ENCODE data around the gene SSBP3.

The SSBP3 gene

GRCh38 chr1:54404939-54405897 lies 976 bp downstream of the SSBP3 start:
- H4K20me1 ChIP-seq (ENCODE audit: low read depth, low read length), result no peaks in the 10 kb centered on the region; the same call in 1 of the 2 replicates
- no peaks in the 10 kb centered on the region for H3K9me2 ChIP-seq (replicated peaks; ENCODE audit: insufficient read depth, low read length)
- H3K27ac ChIP-seq (ENCODE audit: low read depth, low read length), result no peak overlapping the region
- no peak overlapping the region; the same call in 1 of the 2 replicates for H3K9ac ChIP-seq (ENCODE audit: low read length)
- H2AFZ ChIP-seq (ENCODE audit: low read depth, low read length, severe bottlenecking), result no peak overlapping the region
- H3F3A ChIP-seq (ENCODE audit: insufficient read depth), result 0 out of 2 replicates have a peak, but pooled peaks cover 8% of the 10 kb centered on the region
- no peaks in the 10 kb centered on the region for H3K36me3 ChIP-seq (ENCODE audit: low read length)
- H3K9me3 ChIP-seq (ENCODE audit: insufficient read depth, low read length), result no peaks in the 10 kb centered on the region
- H3K27me3 ChIP-seq (ENCODE audit: low read length), result no peaks in the 10 kb centered on the region
- peak overlapping the region; percentile 45 for H3K4me2 ChIP-seq (ENCODE audit: low read depth, low read length, poor library complexity, severe bottlenecking)
- H3K4me3 ChIP-seq (ENCODE audit: insufficient read depth, low read length, poor library complexity, severe bottlenecking), result peak overlapping the region; percentile 55
- no peaks in the 10 kb centered on the region for H3K79me2 ChIP-seq (ENCODE audit: insufficient read depth, low read length)
- no peak for TF ChIP-seq EZH2phosphoT487 (conservative IDR thresholded peaks at IDR 0.05; ENCODE audit: low read length)
- TF ChIP-seq, protein P1, sequence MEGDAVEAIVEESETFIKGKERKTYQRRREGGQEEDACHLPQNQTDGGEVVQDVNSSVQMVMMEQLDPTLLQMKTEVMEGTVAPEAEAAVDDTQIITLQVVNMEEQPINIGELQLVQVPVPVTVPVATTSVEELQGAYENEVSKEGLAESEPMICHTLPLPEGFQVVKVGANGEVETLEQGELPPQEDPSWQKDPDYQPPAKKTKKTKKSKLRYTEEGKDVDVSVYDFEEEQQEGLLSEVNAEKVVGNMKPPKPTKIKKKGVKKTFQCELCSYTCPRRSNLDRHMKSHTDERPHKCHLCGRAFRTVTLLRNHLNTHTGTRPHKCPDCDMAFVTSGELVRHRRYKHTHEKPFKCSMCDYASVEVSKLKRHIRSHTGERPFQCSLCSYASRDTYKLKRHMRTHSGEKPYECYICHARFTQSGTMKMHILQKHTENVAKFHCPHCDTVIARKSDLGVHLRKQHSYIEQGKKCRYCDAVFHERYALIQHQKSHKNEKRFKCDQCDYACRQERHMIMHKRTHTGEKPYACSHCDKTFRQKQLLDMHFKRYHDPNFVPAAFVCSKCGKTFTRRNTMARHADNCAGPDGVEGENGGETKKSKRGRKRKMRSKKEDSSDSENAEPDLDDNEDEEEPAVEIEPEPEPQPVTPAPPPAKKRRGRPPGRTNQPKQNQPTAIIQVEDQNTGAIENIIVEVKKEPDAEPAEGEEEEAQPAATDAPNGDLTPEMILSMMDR (IDR thresholded peaks at IDR 0.05; ENCODE audit: insufficient read depth, low read length, poor library complexity, severe bottlenecking), result no peak

DNA sequence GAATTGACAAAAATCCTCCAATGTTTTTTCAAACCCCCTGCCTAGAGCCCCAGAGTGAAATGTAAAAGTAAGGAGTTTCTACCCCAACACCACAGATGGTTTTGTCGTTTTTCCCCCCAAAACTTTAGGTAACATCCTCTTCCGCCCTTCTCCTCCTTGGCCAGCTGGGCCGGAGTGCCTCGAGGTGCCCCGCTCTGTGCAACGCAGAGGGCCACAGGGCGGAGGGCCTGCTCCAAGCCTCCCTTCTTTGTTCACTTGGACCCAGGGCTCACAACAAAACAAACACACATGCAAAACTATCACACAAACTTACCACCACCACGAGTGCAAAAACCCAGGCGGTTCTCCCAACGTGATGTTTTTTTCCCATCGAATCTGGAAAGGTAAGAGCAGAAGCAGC lies 1.9 kb downstream of the SSBP3 start:
- Histone ChIP-seq H3K79me2 (ENCODE audit: insufficient read depth, low read length) (no peaks in the 10 kb centered on the region), H3K9ac (ENCODE audit: low read length) (no peak overlapping the region), H3K27me3 (ENCODE audit: low read length) (no peaks in the 10 kb centered on the region), H3K36me3 (ENCODE audit: low read length) (no peaks in the 10 kb centered on the region), H2AFZ (ENCODE audit: low read depth, low read length, severe bottlenecking) (no peak overlapping the region), H3F3A (ENCODE audit: insufficient read depth) (0 out of 2 replicates have a peak, but pooled peaks cover 8% of the 10 kb centered on the region), H3K27ac (ENCODE audit: low read depth, low read length) (no peak overlapping the region), H3K9me2 (replicated peaks; ENCODE audit: insufficient read depth, low read length) (no peaks in the 10 kb centered on the region), H3K4me2 (ENCODE audit: low read depth, low read length, poor library complexity, severe bottlenecking) (no peak overlapping the region), H3K4me3 (ENCODE audit: insufficient read depth, low read length, poor library complexity, severe bottlenecking) (no peak overlapping the region), H4K20me1 (ENCODE audit: low read depth, low read length) (no peaks in the 10 kb centered on the region; the same call in 1 of the 2 replicates), H3K9me3 (ENCODE audit: insufficient read depth, low read length) (no peaks in the 10 kb centered on the region)
- TF ChIP-seq, protein P1 (IDR thresholded peaks at IDR 0.05; ENCODE audit: insufficient read depth, low read length, poor library complexity, severe bottlenecking), result no peak
- TF ChIP-seq EZH2phosphoT487 (conservative IDR thresholded peaks at IDR 0.05; ENCODE audit: low read length), result no peak

- H3K4me2 ChIP-seq (ENCODE audit: low read depth, low read length, poor library complexity, severe bottlenecking), result no peak overlapping the region
- H3K79me2 ChIP-seq (ENCODE audit: insufficient read depth, low read length), result no peaks in the 10 kb centered on the region
- no peak overlapping the region for H2AFZ ChIP-seq (ENCODE audit: low read depth, low read length, severe bottlenecking)
- H4K20me1 ChIP-seq (ENCODE audit: low read depth, low read length), result no peaks in the 10 kb centered on the region; the same call in 1 of the 2 replicates
- H3K27me3 ChIP-seq (ENCODE audit: low read length), result no peaks in the 10 kb centered on the region
- H3F3A ChIP-seq (ENCODE audit: insufficient read depth), result 0 out of 2 replicates have a peak, but pooled peaks cover 8% of the 10 kb centered on the region
- TF ChIP-seq, protein P1 (IDR thresholded peaks at IDR 0.05; ENCODE audit: insufficient read depth, low read length, poor library complexity, severe bottlenecking), result no peak
- no peak for TF ChIP-seq EZH2phosphoT487 (conservative IDR thresholded peaks at IDR 0.05; ENCODE audit: low read length)
- no peak overlapping the region for H3K27ac ChIP-seq (ENCODE audit: low read depth, low read length)
- no peak overlapping the region for H3K4me3 ChIP-seq (ENCODE audit: insufficient read depth, low read length, poor library complexity, severe bottlenecking)
- no peaks in the 10 kb centered on the region for H3K9me3 ChIP-seq (ENCODE audit: insufficient read depth, low read length)
- H3K9me2 ChIP-seq (replicated peaks; ENCODE audit: insufficient read depth, low read length), result no peaks in the 10 kb centered on the region
- H3K36me3 ChIP-seq (ENCODE audit: low read length), result no peaks in the 10 kb centered on the region
- no peak overlapping the region for H3K9ac ChIP-seq (ENCODE audit: low read length)
Observed at GRCh38 chr1:54403808-54404261, 2.4 kb downstream of the SSBP3 start.
